Stomach (tissue), 9 donors: ENCODE data around the gene EPHB1. TPM values are rescaled to one million over a fixed set of nuclear protein-coding genes. Genes with fewer than 3 reads are reported as not detected.
"Not testable (repeated sequence)": the region's sequence is repeated elsewhere in the genome, so short reads cannot be mapped to it uniquely, and the experiment has no call there.

ENCODE experiments used
- DNase-seq, 2 donors: peaks; one replicate each; pipeline versions ENCODE4 v3.0.0 to v3.0.0-alpha.2; 2013 to 2019
- H3K27ac ChIP-seq, 5 donors: fragments of 200-600 bp in 4 of 5; sonication (generic) in 4 of 5; one replicate each; pipeline ENCODE4 v1.5.1; 2013 to 2019; ENCODE audit warnings: mild to moderate bottlenecking in 1 of 5, moderate library complexity in 1 of 5
- H3K27me3 ChIP-seq, 3 donors: fragments of 200-600 bp; sonication (generic); one replicate each; pipeline ENCODE4 v1.5.1; 2017 to 2019; ENCODE audit warnings: mixed run types in 1 of 3
- H3K36me3 ChIP-seq, 4 donors: fragments of 200-600 bp; sonication (generic); 1 replicate in 3 of 4; 2 replicates in 1 of 4; pipeline ENCODE4 v1.5.1; 2016 to 2019
- H3K4me1 ChIP-seq, 4 donors: fragments of 200-600 bp; sonication (generic); one replicate each; pipeline ENCODE4 v1.5.1; 2016 to 2019
- H3K4me3 ChIP-seq, 4 donors: fragments of 200-600 bp; sonication (generic) in 3 of 4; one replicate each; pipeline ENCODE4 v1.5.1; 2016 to 2019; ENCODE audit warnings: mild to moderate bottlenecking in 1 of 4
- H3K9me3 ChIP-seq, 4 donors: fragments of 200-600 bp; sonication (generic); one replicate each; pipeline ENCODE4 v1.5.1; 2016 to 2019
- CTCF ChIP-seq, 7 experiments: fragments of 450-650 bp in 4 of 7; fragments of 200-600 bp in 3 of 7; sonication (generic) in 3 of 7; IDR thresholded peaks; one replicate each; pipeline ENCODE4 v1.5.1; 2016 to 2019; ENCODE audit warnings: antibody characterized with exemption in 7 of 7, control low read depth in 2 of 7, mild to moderate bottlenecking in 1 of 7
- EP300 ChIP-seq: sonication (generic); formaldehyde crosslinking; IDR thresholded peaks from one replicate; pipeline ENCODE4 v1.6.1; 2017; ENCODE audit warnings: antibody characterized with exemption
- POLR2A ChIP-seq, 4 donors: fragments of 450-650 bp; IDR thresholded peaks; one replicate each; pipeline ENCODE4 v1.6.1; 2016; ENCODE audit warnings: antibody characterized with exemption in 4 of 4, control low read depth in 2 of 4, mild to moderate bottlenecking in 1 of 4, moderate library complexity in 1 of 4
- POLR2AphosphoS5 ChIP-seq, 3 donors: sonication (generic); formaldehyde crosslinking; IDR thresholded peaks; one replicate each; pipeline ENCODE4 v1.6.1; 2016; ENCODE audit warnings: antibody characterized with exemption in 3 of 3
- WGBS, 5 donors: extraction: QIAGEN DNeasy Blood & Tissue Kit in 3 of 5; methylation state at CpG; one replicate each; pipeline versions ENCODE4 v1.1.5 to v1.1.7; 2013 to 2018; 5-methylcytosine and 5-hydroxymethylcytosine counted together
- intact Hi-C: fragments of 100-400 bp; cut with DNase I; formaldehyde crosslinking; loops from one replicate; pipeline ENCODE4 v1.15.1; 2023; ENCODE audit warnings: low total_unique reads
- polyA plus RNA-seq, 3 donors: library from polyadenylated mRNA; stranded (reverse); fragments of 200-250 nt; gene quantifications; one replicate each; pipeline ENCODE4 v1.2.3, GENCODE V29; 2013
- total RNA-seq, 5 donors: library from RNA; depleted of rRNA; stranded (reverse); fragments of >200 nt; gene quantifications; one replicate each; pipeline versions ENCODE4 v1.1.0 to v1.2.3, GENCODE V29; 2014 to 2016
- donor health status: healthy with polysubstance abuse.
- donor health status: Bipolar disorder and iron deficiency.
- donor health status: healthy.

Gene EPHB1
- total and polyA plus RNA-seq, 8 donors, result 0.13 to 2.3 (median 1.0) TPM; not detected in 4

GRCh38 chr3:134970895-134971294 is 175.8 kb downstream of the EPHB1 start:
- Histone ChIP-seq H3K9me3 (peaks cover 0 to 6% (median 0%) of the 10 kb centered on the region in 4 donors), H3K27ac (no peak overlapping the region), H3K27me3 (no peaks in the 10 kb centered on the region), H3K4me1 (no peaks in the 10 kb centered on the region), H3K4me3 (no peak overlapping the region), H3K36me3 (no peaks in the 10 kb centered on the region)
- intact Hi-C loops, result no loop called here
- TF ChIP-seq POLR2A (IDR thresholded peaks at IDR 0.05), result no peak
- TF ChIP-seq EP300, result no peak
- TF ChIP-seq POLR2AphosphoS5 (IDR thresholded peaks at IDR 0.05), result no peak
- no peak for TF ChIP-seq CTCF (IDR thresholded peaks at IDR 0.05)
- 55 to 74% (median 65%) methylated on average over 2 of the region's 2 CpGs for WGBS, 5 donors
- DNase-seq, result no peak

DNA sequence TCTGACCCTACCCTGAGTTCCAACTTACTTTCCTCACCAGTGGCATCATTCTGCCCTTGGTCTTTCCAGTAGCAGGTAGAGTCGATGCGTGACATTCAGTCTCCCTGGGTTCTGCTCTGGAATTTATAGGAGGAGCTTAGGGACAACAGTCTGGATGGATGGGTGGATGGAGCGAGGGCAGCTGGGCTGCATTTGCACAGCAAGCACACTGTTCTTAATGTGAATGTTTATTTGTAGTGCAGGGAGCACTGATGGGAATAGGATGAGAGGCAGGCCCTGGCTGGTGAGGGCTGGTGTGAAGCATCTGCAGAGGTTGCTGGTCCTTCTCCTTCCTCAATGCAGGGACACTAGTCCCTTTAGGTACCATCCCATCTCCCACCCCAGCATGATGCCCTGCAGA is 176.2 kb downstream of the EPHB1 start:
- intact Hi-C loops, result no loop called here
- WGBS, 5 donors, result 56 to 66% (median 64%) methylated on average over 3 of the region's 3 CpGs
- TF ChIP-seq EP300 (no peak), CTCF (IDR thresholded peaks at IDR 0.05) (no peak), POLR2A (IDR thresholded peaks at IDR 0.05) (no peak), POLR2AphosphoS5 (IDR thresholded peaks at IDR 0.05) (no peak)
- Histone ChIP-seq H3K9me3 (peaks cover 0 to 6% (median 0%) of the 10 kb centered on the region in 4 donors), H3K36me3 (no peaks in the 10 kb centered on the region), H3K4me1 (no peaks in the 10 kb centered on the region), H3K4me3 (no peak overlapping the region), H3K27me3 (no peaks in the 10 kb centered on the region), H3K27ac (no peak overlapping the region)
- no peak for DNase-seq

- H3K36me3 ChIP-seq, H3K27me3 ChIP-seq, intact Hi-C loops, H3K4me1 ChIP-seq, H3K27ac ChIP-seq, H3K9me3 ChIP-seq, H3K4me3 ChIP-seq, DNase-seq: not testable (repeated sequence)
Observed at GRCh38 chr3:134971907-134972306, 176.8 kb downstream of the EPHB1 start.

DNA sequence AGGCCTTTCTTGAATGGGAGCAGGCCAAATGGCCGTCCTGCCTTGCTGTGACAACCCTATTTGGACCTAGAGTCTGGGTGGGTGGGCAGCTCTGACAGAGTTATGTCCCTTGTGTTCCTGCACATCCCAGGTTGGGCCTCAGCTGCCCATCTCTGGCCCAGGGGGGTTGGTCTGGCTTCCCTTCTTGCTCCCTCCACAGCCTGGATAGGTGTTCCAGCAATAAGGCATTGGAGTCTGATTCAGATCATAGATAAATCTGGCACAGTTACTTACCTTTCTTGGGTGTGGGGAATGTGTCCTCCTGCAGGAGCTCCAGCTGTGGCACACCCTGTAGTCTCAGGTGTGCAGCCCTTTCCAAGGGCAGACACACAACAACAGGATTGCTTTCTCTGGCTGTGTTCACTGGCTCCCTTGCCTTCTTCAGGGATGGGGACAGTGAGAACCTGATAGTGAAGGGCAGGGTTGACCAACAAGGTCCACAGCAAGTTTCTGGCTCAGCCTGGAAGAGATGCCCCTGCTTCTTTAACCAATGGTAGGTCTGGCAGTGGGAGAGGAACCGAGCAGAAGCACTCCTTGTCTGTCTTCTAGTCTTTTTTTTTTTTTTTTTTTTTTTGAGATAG is 177.9 kb downstream of the EPHB1 start:
- Histone ChIP-seq H3K27ac (no peak overlapping the region), H3K4me3 (no peak overlapping the region), H3K4me1 (no peaks in the 10 kb centered on the region), H3K9me3 (peaks cover 0 to 6% (median 0%) of the 10 kb centered on the region in 4 donors), H3K36me3 (no peaks in the 10 kb centered on the region), H3K27me3 (no peaks in the 10 kb centered on the region)
- WGBS, 5 donors, result 48 to 92% (median 79%) methylated on average over 2 of the region's 2 CpGs
- intact Hi-C loops, result no loop called here
- TF ChIP-seq POLR2AphosphoS5 (IDR thresholded peaks at IDR 0.05) (no peak), CTCF (IDR thresholded peaks at IDR 0.05) (no peak), POLR2A (IDR thresholded peaks at IDR 0.05) (no peak), EP300 (no peak)
- DNase-seq, result no peak

DNA sequence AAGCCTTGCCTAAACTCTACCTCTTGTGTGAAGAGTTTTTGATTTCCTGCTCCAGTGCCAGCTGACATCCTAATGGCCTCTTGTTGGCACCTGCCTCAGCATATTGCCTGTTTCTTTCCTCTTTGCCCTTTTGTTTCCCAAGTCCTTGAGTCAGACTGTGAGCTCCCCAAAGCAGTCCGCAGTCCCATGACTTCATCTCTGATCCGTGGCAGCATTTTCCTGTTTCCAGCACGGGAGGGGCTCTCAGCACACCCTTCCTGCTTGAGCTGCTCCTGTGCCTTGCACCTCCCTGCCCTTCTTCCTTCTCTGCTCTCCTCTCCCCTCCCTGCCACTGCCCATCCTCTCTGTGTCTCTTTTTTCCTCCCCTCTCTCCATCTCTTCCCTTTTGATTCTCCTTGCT is 179.6 kb downstream of the EPHB1 start:
- no peak overlapping the region for H3K27ac ChIP-seq
- H3K27me3 ChIP-seq, result no peaks in the 10 kb centered on the region
- 28 to 36% (median 31%) methylated on average over 3 of the region's 3 CpGs for WGBS, 5 donors
- H3K9me3 ChIP-seq, result no peaks in the 10 kb centered on the region
- no peaks in the 10 kb centered on the region for H3K4me1 ChIP-seq
- DNase-seq, result no peak
- no peaks in the 10 kb centered on the region for H3K36me3 ChIP-seq
- no peak overlapping the region for H3K4me3 ChIP-seq
- TF ChIP-seq POLR2A (IDR thresholded peaks at IDR 0.05) (no peak), EP300 (no peak)
- intact Hi-C loops, result no loop called here
